ENCODE results near the gene SUSD1.

Gene SUSD1

DNA sequence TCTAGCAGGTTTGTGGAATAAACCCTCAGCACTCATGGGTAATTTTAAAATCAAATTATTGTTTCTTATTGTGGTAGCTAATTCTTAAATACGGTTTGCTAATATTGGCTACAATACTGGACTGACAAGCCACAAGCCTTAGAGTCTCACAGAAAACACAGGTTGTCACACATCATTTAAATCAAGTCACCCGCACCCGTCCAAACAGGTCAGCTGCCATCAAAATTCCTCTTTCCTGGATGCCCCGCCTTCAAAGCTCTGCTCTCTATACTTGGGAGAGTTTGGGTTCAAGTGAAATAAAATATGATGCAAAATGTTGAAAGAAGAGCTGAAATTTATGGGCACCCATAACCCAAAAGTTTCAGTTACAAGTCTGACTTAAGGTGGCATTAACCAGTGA is 12.3 kb upstream of the SUSD1 start:
- H3K4me3 ChIP-seq (ENCODE audit: low read depth, low read length): no peak overlapping the region
- TF ChIP-seq POLR2A (IDR thresholded peaks at IDR 0.05; ENCODE audit: extremely low read depth, insufficient read length) (no peak), MYC (IDR thresholded peaks at IDR 0.05; ENCODE audit: low read depth, low read length) (no peak)
- TF ChIP-seq, protein P1, sequence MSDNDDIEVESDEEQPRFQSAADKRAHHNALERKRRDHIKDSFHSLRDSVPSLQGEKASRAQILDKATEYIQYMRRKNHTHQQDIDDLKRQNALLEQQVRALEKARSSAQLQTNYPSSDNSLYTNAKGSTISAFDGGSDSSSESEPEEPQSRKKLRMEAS (IDR thresholded peaks at IDR 0.05; ENCODE audit: low read depth, low read length): no peak
- TF ChIP-seq, protein P2, sequence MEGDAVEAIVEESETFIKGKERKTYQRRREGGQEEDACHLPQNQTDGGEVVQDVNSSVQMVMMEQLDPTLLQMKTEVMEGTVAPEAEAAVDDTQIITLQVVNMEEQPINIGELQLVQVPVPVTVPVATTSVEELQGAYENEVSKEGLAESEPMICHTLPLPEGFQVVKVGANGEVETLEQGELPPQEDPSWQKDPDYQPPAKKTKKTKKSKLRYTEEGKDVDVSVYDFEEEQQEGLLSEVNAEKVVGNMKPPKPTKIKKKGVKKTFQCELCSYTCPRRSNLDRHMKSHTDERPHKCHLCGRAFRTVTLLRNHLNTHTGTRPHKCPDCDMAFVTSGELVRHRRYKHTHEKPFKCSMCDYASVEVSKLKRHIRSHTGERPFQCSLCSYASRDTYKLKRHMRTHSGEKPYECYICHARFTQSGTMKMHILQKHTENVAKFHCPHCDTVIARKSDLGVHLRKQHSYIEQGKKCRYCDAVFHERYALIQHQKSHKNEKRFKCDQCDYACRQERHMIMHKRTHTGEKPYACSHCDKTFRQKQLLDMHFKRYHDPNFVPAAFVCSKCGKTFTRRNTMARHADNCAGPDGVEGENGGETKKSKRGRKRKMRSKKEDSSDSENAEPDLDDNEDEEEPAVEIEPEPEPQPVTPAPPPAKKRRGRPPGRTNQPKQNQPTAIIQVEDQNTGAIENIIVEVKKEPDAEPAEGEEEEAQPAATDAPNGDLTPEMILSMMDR (IDR thresholded peaks at IDR 0.05; ENCODE audit: low read depth, low read length): no peak
- DNase-seq (ENCODE audit: low read depth): no peak

DNA sequence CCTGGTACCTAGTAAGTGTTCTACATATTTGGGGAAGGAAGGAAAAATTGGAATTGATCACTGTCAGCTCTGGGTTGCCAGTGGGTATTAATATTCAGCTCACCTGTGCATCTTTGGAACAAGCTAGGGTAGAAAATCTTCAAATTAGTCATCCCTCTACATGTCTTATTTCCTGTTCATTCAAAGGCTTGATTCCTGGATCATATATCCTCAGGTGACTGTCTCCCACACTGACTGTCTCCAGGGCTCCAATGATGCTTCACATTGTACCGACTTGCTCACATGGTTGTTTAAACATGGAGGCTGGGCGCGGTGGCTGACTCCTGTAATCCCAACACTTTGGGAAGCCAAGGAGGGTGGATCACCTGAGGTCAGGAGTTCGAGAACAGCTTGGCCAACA is 11.6 kb upstream of the SUSD1 start:
- no peak for DNase-seq (ENCODE audit: low read depth)
- TF ChIP-seq, protein P1 (IDR thresholded peaks at IDR 0.05; ENCODE audit: low read depth, low read length): no peak
- TF ChIP-seq, protein P2 (IDR thresholded peaks at IDR 0.05; ENCODE audit: low read depth, low read length): no peak
- H3K4me3 ChIP-seq (ENCODE audit: low read depth, low read length): no peak overlapping the region

DNA sequence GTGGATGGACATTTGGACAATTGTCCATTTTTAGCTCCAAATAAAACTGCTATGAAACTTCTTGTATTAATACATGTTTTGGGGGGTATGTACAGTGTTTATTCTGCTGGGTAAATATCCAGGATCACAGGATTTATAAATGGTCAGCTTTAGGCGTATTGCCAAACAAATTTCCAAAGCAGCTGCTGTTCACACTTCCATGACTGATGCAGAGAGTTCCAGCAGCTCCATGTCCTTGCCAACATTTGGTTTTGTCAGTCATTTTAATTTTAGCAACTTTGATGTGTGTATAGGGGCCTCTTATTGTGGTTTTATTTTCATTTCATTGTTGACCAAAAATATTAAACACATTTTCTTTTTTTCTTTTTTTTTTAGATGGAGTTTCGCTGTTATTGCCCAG is 9.8 kb upstream of the SUSD1 start:
- no peak for DNase-seq (ENCODE audit: low read depth)
- no peak for TF ChIP-seq MYC (IDR thresholded peaks at IDR 0.05; ENCODE audit: low read depth, low read length)
- no peak for TF ChIP-seq POLR2A (IDR thresholded peaks at IDR 0.05; ENCODE audit: extremely low read depth, insufficient read length)
- TF ChIP-seq, protein P1 (IDR thresholded peaks at IDR 0.05; ENCODE audit: low read depth, low read length): no peak
- TF ChIP-seq, protein P2 (IDR thresholded peaks at IDR 0.05; ENCODE audit: low read depth, low read length): no peak
- H3K4me3 ChIP-seq (ENCODE audit: low read depth, low read length): no peak overlapping the region

DNA sequence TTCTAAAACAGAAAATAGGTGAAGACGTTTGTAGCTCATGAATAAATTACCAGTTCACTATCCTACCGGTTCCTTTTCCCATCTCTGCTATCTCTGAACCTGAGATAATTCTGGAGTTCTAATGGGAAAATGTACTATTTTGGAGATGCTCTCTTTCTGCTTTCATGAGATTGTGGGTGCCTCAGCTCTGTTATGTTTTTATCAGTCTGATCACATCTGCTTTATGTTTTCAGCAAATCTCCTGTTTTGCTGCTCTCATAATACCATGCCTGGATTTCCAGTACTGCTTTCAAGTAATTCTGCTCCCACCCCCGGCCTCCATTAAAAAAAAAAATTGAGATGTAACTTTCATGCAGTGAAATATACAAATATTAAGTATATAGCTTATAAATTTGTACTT is 9.1 kb upstream of the SUSD1 start:
- DNase-seq (ENCODE audit: low read depth): no peak
- TF ChIP-seq MYC (IDR thresholded peaks at IDR 0.05; ENCODE audit: low read depth, low read length): no peak
- TF ChIP-seq, protein P1 (IDR thresholded peaks at IDR 0.05; ENCODE audit: low read depth, low read length): no peak
- TF ChIP-seq POLR2A (IDR thresholded peaks at IDR 0.05; ENCODE audit: extremely low read depth, insufficient read length): no peak
- TF ChIP-seq, protein P2 (IDR thresholded peaks at IDR 0.05; ENCODE audit: low read depth, low read length): no peak
- no peak overlapping the region for H3K4me3 ChIP-seq (ENCODE audit: low read depth, low read length)

DNA sequence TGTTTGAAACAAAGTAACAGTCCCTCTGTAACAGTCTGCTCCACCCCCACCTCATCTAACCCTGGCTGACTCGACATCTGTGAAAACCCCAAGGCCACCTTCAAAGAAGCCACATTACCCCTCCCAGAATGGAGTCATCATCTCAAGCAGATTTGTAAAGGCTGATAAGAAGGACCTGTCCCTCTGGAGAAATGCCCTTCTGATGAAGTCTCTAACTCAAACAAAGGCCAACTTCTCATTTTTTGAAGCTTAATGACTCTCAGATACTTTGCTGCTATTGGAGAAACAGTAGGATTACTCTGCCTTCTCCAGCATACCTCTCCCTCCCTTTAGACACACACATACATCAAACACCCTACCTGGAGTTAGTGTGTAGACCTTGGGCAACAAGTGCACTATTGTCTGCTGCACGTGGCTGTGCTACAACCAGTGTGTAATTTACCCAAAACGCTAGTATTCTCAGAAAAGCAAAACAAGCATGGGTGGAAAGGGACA is 5.3 kb upstream of the SUSD1 start:
- peak; percentile 94 for DNase-seq (ENCODE audit: low read depth)
- TF ChIP-seq POLR2A (IDR thresholded peaks at IDR 0.05; ENCODE audit: extremely low read depth, insufficient read length) (no peak), MYC (IDR thresholded peaks at IDR 0.05; ENCODE audit: low read depth, low read length) (no peak)
- TF ChIP-seq, protein P2 (IDR thresholded peaks at IDR 0.05; ENCODE audit: low read depth, low read length): no peak
- TF ChIP-seq, protein P1 (IDR thresholded peaks at IDR 0.05; ENCODE audit: low read depth, low read length): 0 out of 2 replicates have a peak, but pooled peaks have one; percentile 21
- H3K4me3 ChIP-seq (ENCODE audit: low read depth, low read length): peak overlapping the region; percentile 13

DNA sequence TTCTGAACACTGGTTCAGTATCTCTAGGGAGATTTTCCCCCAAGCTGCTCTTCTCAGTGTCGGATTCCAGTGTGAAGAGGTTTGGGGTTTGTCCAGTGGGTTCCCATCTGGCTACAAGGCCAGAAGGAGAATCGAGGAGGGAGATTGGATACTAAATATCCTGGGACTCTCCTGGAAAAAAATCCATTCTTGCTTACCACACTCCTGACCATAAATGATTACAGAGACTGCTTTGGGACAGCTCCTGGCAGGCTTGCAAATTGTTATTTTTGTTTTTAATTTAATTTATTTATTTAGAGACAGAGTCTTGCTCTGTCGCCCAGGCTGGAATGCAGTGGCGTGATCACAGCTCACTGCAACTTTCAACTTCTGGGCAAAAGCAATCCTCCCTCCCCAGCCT is 4.7 kb upstream of the SUSD1 start:
- TF ChIP-seq, protein P2 (IDR thresholded peaks at IDR 0.05; ENCODE audit: low read depth, low read length): no peak
- TF ChIP-seq, protein P1 (IDR thresholded peaks at IDR 0.05; ENCODE audit: low read depth, low read length): no peak
- TF ChIP-seq POLR2A (IDR thresholded peaks at IDR 0.05; ENCODE audit: extremely low read depth, insufficient read length): no peak
- no peak for TF ChIP-seq MYC (IDR thresholded peaks at IDR 0.05; ENCODE audit: low read depth, low read length)
- no peak overlapping the region for H3K4me3 ChIP-seq (ENCODE audit: low read depth, low read length)
- no peak for DNase-seq (ENCODE audit: low read depth)
